ENCODE data around the gene GAMT.
A peak's percentile ranks its signal among the peaks of the same experiment; 100 is the strongest.

GAMT gene

DNA sequence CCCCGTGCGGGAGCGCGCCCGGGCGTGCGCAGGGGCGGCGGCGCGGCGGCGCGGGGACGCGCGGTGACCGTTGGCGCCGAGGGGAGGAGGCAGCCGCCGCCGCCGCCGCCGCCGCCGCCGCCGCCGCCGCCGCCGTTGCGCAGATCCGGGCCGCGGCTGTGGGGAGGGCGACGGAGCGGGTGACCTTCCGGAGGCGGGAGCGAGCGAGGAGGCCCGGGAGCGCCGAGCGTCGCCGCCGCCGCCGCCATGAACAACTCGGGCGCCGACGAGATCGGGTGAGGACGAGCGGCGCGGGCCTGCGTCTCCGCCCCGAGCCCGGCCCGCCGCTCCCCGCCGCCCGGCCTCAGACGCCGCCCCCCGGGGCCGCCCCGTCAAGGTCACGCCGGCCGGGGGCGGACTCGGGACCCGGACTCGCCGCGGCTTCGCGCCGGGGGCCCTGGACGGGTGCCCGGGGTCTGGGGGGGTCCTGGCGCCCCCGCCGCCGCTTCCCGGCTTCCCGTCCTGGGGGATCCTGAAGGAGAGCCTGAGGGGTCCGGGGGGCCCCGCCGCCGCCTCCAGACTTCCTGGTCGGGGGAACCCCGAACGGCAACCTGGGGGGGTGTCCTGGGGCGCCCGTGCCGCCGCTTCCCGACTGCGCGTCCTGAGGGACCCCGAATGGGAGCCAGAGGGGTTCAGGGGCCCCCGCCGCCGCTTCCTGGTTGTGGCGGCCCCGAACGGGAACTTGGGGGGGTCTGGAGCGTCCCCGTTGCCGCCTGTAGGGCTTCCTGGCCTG lies 6.4 kb upstream of the GAMT start, which contains the start of gene DAZAP1:
Gene DAZAP1, plus strand, starts transcription at position 59 of the 772 bp plus-strand sequence. Its CDS starts 188 bp downstream, at position 247.
- TF ChIP-seq, protein P1, sequence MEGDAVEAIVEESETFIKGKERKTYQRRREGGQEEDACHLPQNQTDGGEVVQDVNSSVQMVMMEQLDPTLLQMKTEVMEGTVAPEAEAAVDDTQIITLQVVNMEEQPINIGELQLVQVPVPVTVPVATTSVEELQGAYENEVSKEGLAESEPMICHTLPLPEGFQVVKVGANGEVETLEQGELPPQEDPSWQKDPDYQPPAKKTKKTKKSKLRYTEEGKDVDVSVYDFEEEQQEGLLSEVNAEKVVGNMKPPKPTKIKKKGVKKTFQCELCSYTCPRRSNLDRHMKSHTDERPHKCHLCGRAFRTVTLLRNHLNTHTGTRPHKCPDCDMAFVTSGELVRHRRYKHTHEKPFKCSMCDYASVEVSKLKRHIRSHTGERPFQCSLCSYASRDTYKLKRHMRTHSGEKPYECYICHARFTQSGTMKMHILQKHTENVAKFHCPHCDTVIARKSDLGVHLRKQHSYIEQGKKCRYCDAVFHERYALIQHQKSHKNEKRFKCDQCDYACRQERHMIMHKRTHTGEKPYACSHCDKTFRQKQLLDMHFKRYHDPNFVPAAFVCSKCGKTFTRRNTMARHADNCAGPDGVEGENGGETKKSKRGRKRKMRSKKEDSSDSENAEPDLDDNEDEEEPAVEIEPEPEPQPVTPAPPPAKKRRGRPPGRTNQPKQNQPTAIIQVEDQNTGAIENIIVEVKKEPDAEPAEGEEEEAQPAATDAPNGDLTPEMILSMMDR (conservative IDR thresholded peaks at IDR 0.05) = no peak
- H3K27ac ChIP-seq = peak within 1 kb of the TSS; percentile 99

GRCh38 chr19:1406774-1407527 lies 5.6 kb upstream of the GAMT start:
- peak overlapping the region; percentile 99 for H3K27ac ChIP-seq
- TF ChIP-seq, protein P1 (conservative IDR thresholded peaks at IDR 0.05) = peak; percentile 63

DNA sequence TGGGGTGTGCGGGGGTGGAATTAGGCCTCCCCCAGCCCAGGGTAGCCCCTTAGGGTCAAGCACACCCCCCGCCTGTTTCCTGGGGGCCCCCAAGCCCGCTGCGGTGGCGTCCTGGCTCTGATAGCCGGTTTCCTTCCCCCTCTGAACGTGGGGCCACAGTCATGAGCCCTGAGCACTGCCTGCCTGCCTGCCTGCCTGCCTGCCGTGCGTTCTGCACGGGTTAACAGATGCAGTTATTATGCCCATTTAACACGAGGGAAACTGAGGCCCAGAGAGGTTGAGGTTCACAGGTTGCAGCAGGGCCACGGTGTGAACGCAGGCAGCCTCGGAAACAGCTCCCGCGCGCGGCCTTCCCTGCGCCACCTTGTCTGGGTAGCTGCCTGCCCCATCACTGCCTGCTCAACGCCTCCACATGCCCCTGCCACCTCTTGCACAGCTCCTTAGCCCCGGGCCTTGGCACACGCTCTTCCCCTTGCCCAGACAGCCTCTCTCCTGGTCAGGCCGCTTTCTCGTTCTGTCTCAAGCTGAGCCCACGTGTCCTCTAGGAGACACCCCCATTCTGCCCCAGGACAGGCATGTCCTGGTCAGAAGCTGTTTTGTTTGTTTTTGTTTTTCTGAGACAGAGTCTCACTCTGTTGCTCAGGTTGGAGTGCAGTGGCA lies 1.2 kb upstream of the GAMT start:
- H3K27ac ChIP-seq = no peak overlapping the region; the same call in 1 of the 2 replicates
- TF ChIP-seq, protein P1 (conservative IDR thresholded peaks at IDR 0.05) = no peak

DNA sequence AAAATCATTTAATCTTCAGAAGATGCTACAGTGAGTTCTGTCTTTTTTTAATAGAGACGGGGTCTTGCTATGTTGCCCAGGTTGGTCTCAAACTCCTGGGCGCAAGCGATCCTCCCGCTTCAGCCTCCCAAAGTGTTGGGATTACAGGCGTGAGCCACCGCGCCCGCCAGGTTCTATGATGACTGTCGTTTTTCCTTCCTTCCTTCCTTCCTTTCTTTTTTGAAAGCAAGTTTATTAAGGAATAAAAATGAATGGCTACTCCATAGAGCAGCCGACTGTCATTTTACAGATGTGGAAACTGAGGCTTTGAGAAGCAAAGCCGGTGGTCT lies 511 bp upstream of the GAMT start:
- H3K27ac ChIP-seq = peak overlapping the region; percentile 82
- TF ChIP-seq, protein P1 (conservative IDR thresholded peaks at IDR 0.05) = no peak

DNA sequence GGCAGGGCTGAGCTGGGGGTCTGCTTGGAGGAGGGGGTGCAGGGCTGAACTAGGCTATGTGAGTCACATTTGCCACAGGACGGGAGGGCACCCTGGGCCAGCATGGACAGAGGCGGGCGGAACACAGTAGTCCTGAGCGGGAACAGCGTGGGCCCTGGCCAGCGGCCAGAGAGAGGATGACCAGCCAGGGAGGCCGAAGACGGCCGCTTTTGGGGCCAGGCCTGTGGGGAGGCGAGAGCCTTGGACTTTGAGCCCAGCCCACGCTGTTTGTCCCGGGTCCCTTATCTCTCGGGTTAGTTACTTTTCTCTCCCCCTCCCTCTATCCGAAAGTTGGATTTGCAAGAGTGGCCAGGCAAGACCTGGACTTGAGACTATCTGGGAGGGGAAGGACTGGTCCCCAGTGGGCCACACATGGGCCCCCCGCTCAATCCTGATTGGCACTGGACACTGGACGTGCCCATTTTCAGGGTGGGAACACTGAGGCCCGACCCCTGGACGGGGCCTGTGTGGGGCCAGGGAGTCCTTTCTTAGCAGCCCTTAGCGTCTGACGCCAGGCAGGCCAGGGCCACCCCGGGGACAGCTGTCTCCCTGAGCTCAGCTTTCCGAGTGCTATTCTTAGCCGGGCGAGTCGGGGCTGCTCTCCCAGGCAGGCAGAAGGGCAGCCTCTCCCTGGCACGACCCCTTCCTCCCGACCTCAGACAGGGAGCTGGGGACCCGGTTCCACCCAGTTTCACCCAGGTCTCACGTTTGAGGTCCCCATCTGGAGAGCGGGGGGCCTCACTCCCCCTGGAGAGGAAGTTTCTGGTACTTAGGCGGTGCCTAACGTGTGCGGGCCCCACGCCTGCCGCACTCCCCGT lies 833 bp downstream of the GAMT start:
- TF ChIP-seq, protein P1 (conservative IDR thresholded peaks at IDR 0.05) = no peak
- H3K27ac ChIP-seq = peak overlapping the region; percentile 82

- H3K27ac ChIP-seq = peak overlapping the region; percentile 82; the same call in 1 of the 2 replicates
- TF ChIP-seq, protein P1 (conservative IDR thresholded peaks at IDR 0.05) = no peak
Measured at GRCh38 chr19:1399745-1400144, 1.6 kb downstream of the GAMT start.
